ENCODE measurements around the gene FKBP10.

DNA sequence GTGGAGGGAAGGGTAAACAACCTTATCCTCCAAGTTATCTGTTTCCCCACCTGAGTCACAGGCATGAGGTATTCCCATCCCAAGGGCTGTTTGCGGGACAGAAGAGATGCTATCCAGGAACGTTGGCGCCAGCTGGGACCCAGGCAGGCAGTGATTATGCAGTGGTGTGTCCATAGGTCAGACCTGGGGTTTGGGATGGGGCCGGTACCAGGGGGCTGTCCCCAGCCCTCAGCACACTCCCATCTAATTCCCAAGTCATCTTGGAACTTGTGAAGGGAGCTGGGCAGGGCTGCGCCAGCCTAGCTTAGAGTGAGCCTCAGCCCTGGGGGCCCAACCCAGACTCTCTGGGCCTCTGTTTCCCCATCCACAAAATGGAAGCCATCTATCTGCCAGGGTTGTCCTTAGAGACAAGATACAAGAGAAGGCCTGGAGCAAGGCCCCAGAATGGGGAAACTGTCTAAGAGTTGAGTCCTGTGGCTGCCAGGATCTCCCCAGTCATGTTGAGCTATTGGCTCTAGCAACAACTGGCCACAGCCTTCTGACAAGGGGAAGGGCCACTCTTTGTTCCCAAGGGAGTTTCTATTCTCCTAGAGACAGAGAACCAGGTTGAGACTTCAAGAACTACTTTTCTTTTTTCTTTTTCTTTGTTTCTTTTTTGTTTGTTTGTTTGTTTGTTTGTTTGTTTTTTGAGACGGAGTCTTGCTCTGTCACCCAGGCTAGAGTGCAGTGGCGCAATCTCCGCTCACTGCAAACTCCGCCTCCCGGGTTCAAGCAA lies 16.5 kb upstream of the FKBP10 start:
- TF ChIP-seq, protein P1, sequence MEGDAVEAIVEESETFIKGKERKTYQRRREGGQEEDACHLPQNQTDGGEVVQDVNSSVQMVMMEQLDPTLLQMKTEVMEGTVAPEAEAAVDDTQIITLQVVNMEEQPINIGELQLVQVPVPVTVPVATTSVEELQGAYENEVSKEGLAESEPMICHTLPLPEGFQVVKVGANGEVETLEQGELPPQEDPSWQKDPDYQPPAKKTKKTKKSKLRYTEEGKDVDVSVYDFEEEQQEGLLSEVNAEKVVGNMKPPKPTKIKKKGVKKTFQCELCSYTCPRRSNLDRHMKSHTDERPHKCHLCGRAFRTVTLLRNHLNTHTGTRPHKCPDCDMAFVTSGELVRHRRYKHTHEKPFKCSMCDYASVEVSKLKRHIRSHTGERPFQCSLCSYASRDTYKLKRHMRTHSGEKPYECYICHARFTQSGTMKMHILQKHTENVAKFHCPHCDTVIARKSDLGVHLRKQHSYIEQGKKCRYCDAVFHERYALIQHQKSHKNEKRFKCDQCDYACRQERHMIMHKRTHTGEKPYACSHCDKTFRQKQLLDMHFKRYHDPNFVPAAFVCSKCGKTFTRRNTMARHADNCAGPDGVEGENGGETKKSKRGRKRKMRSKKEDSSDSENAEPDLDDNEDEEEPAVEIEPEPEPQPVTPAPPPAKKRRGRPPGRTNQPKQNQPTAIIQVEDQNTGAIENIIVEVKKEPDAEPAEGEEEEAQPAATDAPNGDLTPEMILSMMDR (conservative IDR thresholded peaks at IDR 0.05), result no peak
- TF ChIP-seq EZH2 (IDR thresholded peaks at IDR 0.05; ENCODE audit: low read depth), result no peak
